Neural crest cell (in vitro differentiated cells): ENCODE measurements around the gene COG8. TPM values are rescaled to one million over a fixed set of nuclear protein-coding genes. Genes with fewer than 3 reads are reported as not detected.

Experiments used
- DNase-seq: peaks from one replicate; pipeline ENCODE4 v3.0.0; 2021; ENCODE audit warnings: low read depth, mixed read lengths, low spot score
- H3K27ac Mint-ChIP-seq: one replicate; pipeline ENCODE4 v1.8.0; 2021; ENCODE audit warnings: mild to moderate bottlenecking, mixed read lengths; ENCODE audit not compliant: unreplicated experiment
- H3K27me3 Mint-ChIP-seq: 2 replicates; pipeline ENCODE4 v1.8.0; 2021; ENCODE audit warnings: low read depth, mild to moderate bottlenecking, mixed read lengths
- H3K36me3 Mint-ChIP-seq: 2 replicates; pipeline ENCODE4 v1.8.0; 2021; ENCODE audit warnings: low read depth, mild to moderate bottlenecking, mixed read lengths
- H3K4me1 Mint-ChIP-seq: 2 replicates; pipeline ENCODE4 v1.8.0; 2021; ENCODE audit warnings: mixed read lengths
- H3K4me3 Mint-ChIP-seq: one replicate; pipeline ENCODE4 v1.8.0; 2021; ENCODE audit warnings: mild to moderate bottlenecking, mixed read lengths
- H3K9me3 Mint-ChIP-seq: 2 replicates; pipeline ENCODE4 v1.8.0; 2021; ENCODE audit warnings: mixed read lengths
- total RNA-seq: library from RNA; stranded (reverse); gene quantifications from 2 replicates; pipeline ENCODE4 v1.2.1, GENCODE V29; 2021
- TF ChIP-seq, protein P1 (sequence below): fragments of 200-600 bp; sonication (generic); conservative IDR thresholded peaks from 2 replicates; pipeline ENCODE4 v1.5.0; 2021; ENCODE audit warnings: antibody characterized with exemption, mild to moderate bottlenecking

The COG8 gene
- total RNA-seq, 1 donor from 2014 or later: 67.6 TPM

DNA sequence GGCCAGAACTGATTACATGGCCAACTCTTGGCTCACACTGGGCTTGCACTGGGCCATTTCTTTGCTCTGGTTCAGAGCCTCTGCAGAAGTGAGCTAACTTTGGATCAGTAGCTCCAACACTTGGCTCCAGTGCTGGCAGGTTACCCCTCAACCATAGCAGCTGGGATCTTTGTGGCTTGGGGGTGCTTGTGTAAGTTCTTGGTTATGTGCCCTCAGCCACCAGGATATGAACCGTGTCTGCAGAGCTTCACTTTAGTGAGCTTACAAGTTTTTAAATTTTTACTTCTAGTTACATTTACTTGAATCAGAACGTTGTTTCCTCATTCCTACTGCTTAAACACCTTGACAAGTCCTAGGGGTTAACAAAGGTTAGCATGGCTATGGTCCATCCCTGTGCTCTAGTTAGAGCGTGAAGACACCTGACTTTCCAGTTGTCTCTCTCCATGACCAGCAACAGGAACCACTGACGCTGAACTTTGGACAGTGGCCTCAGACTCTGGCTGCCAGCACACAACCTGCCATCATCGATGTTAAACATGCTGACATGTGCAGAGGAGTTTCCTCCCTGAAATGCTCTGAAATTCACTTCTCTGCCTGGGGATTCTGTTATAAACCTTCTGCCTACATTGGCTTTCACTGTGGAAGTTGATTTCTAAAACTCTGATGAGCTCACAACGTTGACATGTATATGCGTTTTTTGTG lies 13.0 kb downstream of the COG8 start:
- H3K9me3 Mint-ChIP-seq: no peaks in the 10 kb centered on the region
- TF ChIP-seq, protein P1, sequence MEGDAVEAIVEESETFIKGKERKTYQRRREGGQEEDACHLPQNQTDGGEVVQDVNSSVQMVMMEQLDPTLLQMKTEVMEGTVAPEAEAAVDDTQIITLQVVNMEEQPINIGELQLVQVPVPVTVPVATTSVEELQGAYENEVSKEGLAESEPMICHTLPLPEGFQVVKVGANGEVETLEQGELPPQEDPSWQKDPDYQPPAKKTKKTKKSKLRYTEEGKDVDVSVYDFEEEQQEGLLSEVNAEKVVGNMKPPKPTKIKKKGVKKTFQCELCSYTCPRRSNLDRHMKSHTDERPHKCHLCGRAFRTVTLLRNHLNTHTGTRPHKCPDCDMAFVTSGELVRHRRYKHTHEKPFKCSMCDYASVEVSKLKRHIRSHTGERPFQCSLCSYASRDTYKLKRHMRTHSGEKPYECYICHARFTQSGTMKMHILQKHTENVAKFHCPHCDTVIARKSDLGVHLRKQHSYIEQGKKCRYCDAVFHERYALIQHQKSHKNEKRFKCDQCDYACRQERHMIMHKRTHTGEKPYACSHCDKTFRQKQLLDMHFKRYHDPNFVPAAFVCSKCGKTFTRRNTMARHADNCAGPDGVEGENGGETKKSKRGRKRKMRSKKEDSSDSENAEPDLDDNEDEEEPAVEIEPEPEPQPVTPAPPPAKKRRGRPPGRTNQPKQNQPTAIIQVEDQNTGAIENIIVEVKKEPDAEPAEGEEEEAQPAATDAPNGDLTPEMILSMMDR: no peak
- peak overlapping the region; percentile 27 for H3K27ac Mint-ChIP-seq
- no peak for DNase-seq
- H3K4me1 Mint-ChIP-seq: peaks cover 27% of the 10 kb centered on the region
- H3K27me3 Mint-ChIP-seq: no peaks in the 10 kb centered on the region
- H3K36me3 Mint-ChIP-seq: peaks cover 15% of the 10 kb centered on the region
- peak overlapping the region; percentile 72 for H3K4me3 Mint-ChIP-seq

DNA sequence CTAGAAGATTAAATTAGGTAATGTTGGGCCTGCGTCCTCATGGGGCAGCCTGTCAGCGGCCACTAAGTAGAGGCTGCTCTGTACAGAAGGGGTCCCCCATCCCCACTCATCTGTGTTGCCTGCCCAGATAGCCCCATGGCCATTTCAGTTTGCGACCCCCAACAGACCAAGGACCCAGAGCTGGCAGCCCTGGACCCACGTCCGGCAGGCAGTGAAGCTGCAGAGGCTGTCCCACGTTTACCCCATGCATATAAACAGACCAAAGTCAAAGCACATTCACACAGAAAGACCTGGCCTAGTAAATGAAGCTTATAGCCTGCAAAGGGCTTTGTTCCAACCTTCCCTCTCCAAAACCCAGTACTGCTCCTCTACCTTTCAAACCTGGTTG lies 13.6 kb downstream of the COG8 start:
- Mint-ChIP-seq H3K4me1 (peaks cover 27% of the 10 kb centered on the region), H3K27ac (peak overlapping the region; percentile 27), H3K27me3 (no peaks in the 10 kb centered on the region), H3K36me3 (peaks cover 17% of the 10 kb centered on the region), H3K9me3 (no peaks in the 10 kb centered on the region), H3K4me3 (peak overlapping the region; percentile 72)
- no peak for DNase-seq
- TF ChIP-seq, protein P1: no peak

DNA sequence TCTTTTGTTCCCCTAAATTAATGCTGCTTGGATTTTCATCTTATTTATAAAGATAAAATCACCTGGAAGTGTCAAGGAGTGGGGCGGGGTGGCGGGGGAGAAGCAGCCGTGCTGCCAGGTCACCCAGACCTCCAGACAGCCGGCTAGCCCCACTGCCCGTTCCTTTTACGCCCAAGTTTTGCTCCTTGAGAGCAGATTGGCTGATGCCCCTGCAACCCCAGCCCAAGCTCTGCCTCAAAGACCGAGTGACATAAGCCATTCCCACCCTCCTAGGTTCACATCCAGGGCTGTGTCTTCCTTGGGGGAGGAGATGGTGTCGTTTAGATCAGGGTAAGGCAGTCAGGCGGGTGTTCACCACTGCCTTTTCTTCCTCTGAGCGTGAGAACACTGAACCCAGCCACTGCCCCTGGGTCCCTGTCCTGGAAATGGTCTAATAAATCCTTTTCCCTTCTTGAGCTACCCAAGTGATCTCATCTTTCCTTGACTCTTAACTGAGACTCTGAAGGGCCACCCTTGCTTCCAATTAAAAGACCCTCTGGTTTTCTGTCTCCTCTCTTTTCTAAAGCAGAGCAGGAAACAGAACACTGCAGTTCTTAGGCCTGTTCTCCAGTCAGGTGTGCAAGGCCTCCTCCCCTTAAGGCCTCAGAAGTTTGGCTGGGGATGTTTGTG lies 14.6 kb downstream of the COG8 start:
- no peaks in the 10 kb centered on the region for H3K27me3 Mint-ChIP-seq
- H3K4me3 Mint-ChIP-seq: peak overlapping the region; percentile 27
- no peak for DNase-seq
- H3K4me1 Mint-ChIP-seq: peaks cover 27% of the 10 kb centered on the region
- TF ChIP-seq, protein P1: no peak
- H3K36me3 Mint-ChIP-seq: peaks cover 18% of the 10 kb centered on the region
- H3K27ac Mint-ChIP-seq: peak overlapping the region; percentile 19
- H3K9me3 Mint-ChIP-seq: no peaks in the 10 kb centered on the region

DNA sequence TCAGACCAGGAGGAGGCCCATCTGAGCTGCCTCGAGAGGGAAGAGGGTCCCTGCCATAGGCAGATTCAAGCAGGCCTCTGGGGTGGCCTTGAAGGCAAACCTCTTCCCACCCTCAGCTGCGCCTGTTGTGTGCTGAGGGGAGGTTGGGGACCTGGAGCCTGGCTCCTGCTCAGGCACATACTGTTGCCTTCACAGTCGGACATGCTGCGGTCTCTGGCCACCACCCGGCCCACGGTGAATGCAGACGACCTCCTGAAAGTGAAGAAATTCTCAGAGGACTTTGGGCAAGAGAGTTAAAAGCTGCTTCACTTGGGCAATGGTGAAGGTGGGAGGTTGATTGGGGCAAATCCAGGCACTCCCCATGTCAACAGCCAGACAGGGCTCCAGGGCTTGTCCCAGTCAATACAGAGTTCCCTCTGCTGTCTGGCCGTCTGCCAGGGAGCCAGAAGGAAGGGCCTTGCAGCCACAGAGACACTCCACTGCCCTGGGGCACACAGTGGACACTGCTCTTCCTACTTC lies 15.3 kb downstream of the COG8 start:
- Mint-ChIP-seq H3K9me3 (no peaks in the 10 kb centered on the region), H3K36me3 (peaks cover 22% of the 10 kb centered on the region), H3K4me1 (peaks cover 21% of the 10 kb centered on the region), H3K4me3 (no peak overlapping the region), H3K27ac (no peak overlapping the region), H3K27me3 (no peaks in the 10 kb centered on the region)
- TF ChIP-seq, protein P1: no peak
- no peak for DNase-seq

DNA sequence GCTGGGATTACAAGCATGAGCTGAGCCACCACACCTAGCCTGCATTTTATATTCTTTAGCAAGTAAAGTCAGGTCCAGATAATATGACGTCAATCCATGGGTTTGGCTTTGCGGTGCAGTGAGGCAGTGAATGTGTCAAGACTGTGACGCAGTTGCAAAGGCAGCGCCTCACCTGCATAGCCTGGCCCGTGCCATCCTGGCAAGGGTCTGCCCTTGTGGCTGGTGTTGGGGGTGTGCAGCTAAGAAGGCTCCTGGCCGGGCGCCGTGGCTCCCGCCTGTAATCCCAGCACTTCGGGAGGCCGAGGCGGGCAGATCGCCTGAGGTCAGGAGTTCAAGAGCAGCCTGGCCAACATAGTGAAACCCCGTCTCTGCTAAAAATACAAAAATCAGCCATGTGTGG lies 15.9 kb downstream of the COG8 start:
- Mint-ChIP-seq H3K9me3 (no peaks in the 10 kb centered on the region), H3K36me3 (peaks cover 22% of the 10 kb centered on the region), H3K27ac (no peak overlapping the region), H3K4me1 (peaks cover 15% of the 10 kb centered on the region), H3K4me3 (peak overlapping the region; percentile 27), H3K27me3 (no peaks in the 10 kb centered on the region)
- TF ChIP-seq, protein P1: no peak
- DNase-seq: no peak
